B cell (primary cell): ENCODE measurements around the gene SH3BP2. TPM values are rescaled to one million over a fixed set of nuclear protein-coding genes. Genes with fewer than 3 reads are reported as not detected.

Source experiments
- ATAC-seq: fragments of 200-7000 bp; cut with Tn5 transposase; one replicate; pipeline ENCODE4 v1.10.0; 2021; ENCODE audit warnings: low read depth, mild to moderate bottlenecking, moderate number of reproducible peaks, moderate library complexity
- CTCF ChIA-PET: fragments of 350-600 bp; sonication (Branson Sonifier 250); formaldehyde crosslinking; loops from one replicate; lab custom pipeline; 2021; ENCODE audit warnings: antibody characterized with exemption, inconsistent platforms; lab: Charles Lee
- POLR2A ChIA-PET: fragments of 350-600 bp; sonication (Branson Sonifier 250); formaldehyde crosslinking; loops from one replicate; lab custom pipeline; 2021; ENCODE audit warnings: antibody characterized with exemption; lab: Charles Lee
- DNase-seq: peaks from one replicate; pipeline ENCODE4 v3.0.0; 2013
- H2AFZ ChIP-seq: 2 replicates; pipeline ENCODE4 v1.6.1; 2012; ENCODE audit warnings: mild to moderate bottlenecking, low read depth, low read length; ENCODE audit not compliant: insufficient read depth, poor library complexity, severe bottlenecking
- H3K27ac ChIP-seq, 2 donors: 1 replicate in 1 of 2; 2 replicates in 1 of 2; pipeline ENCODE4 v1.5.1; 2012 to 2013; ENCODE audit warnings: low read length in 2 of 2, mild to moderate bottlenecking in 2 of 2, moderate library complexity in 1 of 2
- H3K27me3 ChIP-seq, 4 experiments: fragments of 200-600 bp in 1 of 4; sonication (generic) in 1 of 4; replicated peaks in 1 of 4; 1 replicate in 2 of 4; 2 replicates in 2 of 4; pipeline versions ENCODE4 v1.6.1 to v1.7.0; 2013 to 2016; ENCODE audit warnings: low read length in 3 of 4, mild to moderate bottlenecking in 2 of 4, mixed read lengths in 1 of 4, moderate library complexity in 1 of 4; ENCODE audit not compliant: insufficient read depth in 4 of 4, control insufficient read depth in 3 of 4; ENCODE audit errors: control extremely low read depth in 1 of 4
- H3K36me3 ChIP-seq, 2 experiments: replicated peaks in 1 of 2; 1 replicate in 1 of 2; 2 replicates in 1 of 2; pipeline versions ENCODE4 v1.6.1 to v1.7.1; 2013; ENCODE audit warnings: low read length in 1 of 2; ENCODE audit not compliant: insufficient read depth in 2 of 2, control insufficient read depth in 1 of 2; ENCODE audit errors: control extremely low read depth in 1 of 2, extremely low read depth in 1 of 2
- H3K4me1 ChIP-seq, 2 donors: fragments of 200-600 bp in 1 of 2; sonication (generic) in 1 of 2; 1 replicate in 1 of 2; 2 replicates in 1 of 2; pipeline versions ENCODE4 v1.5.1 to v1.6.1; 2013 to 2017; ENCODE audit warnings: low read length in 2 of 2; ENCODE audit not compliant: control insufficient read depth in 2 of 2, insufficient read depth in 2 of 2
- H3K4me2 ChIP-seq: replicated peaks from 2 replicates; pipeline ENCODE3; 2012; ENCODE audit warnings: mild to moderate bottlenecking, low read depth, low read length; ENCODE audit not compliant: poor library complexity, severe bottlenecking
- H3K4me3 ChIP-seq, 5 experiments: fragments of 200-600 bp in 1 of 5; sonication (generic) in 1 of 5; 1 replicate in 3 of 5; 2 replicates in 2 of 5; pipeline versions ENCODE4 v1.5.1 to v1.7.0; 2011 to 2016; ENCODE audit warnings: low read length in 4 of 5, mild to moderate bottlenecking in 4 of 5, low read depth in 2 of 5, control low read depth in 1 of 5, moderate library complexity in 1 of 5; ENCODE audit not compliant: insufficient read depth in 1 of 5; ENCODE audit errors: control extremely low read depth in 1 of 5, extremely low read depth in 1 of 5
- H3K79me2 ChIP-seq: fragments of 200-600 bp; sonication (generic); one replicate; pipeline ENCODE4 v1.6.0; 2016; ENCODE audit warnings: low read length; ENCODE audit not compliant: control insufficient read depth, insufficient read depth
- H3K9ac ChIP-seq: fragments of 200-600 bp; sonication (generic); 2 replicates; pipeline ENCODE4 v1.6.1; 2017; ENCODE audit warnings: mild to moderate bottlenecking, low read length, moderate library complexity
- H3K9me3 ChIP-seq, 3 donors: one replicate each; pipeline versions ENCODE4 v1.6.1 to v1.7.1; 2013; ENCODE audit warnings: low read length in 2 of 3; ENCODE audit not compliant: control insufficient read depth in 2 of 3, insufficient read depth in 1 of 3; ENCODE audit errors: control extremely low read depth in 1 of 3
- H4K20me1 ChIP-seq: 2 replicates; pipeline ENCODE4 v1.6.0; 2012; ENCODE audit warnings: mild to moderate bottlenecking, low read length; ENCODE audit not compliant: insufficient read depth, control insufficient read depth, poor library complexity, severe bottlenecking
- H3K27ac Mint-ChIP-seq: one replicate; pipeline ENCODE4 v1.8.0; 2021; ENCODE audit warnings: mixed read lengths
- H3K27me3 Mint-ChIP-seq: one replicate; pipeline ENCODE4 v1.8.0; 2021; ENCODE audit warnings: mixed read lengths
- H3K4me1 Mint-ChIP-seq: one replicate; pipeline ENCODE4 v1.8.0; 2021; ENCODE audit warnings: mixed read lengths
- H3K4me3 Mint-ChIP-seq: one replicate; pipeline ENCODE4 v1.8.0; 2021; ENCODE audit warnings: mixed read lengths
- H3K9me3 Mint-ChIP-seq: one replicate; pipeline ENCODE4 v1.8.0; 2022; ENCODE audit warnings: mixed read lengths; ENCODE audit not compliant: insufficient read depth
- CTCF ChIP-seq: fragments of 200-600 bp; IDR thresholded peaks from one replicate; pipeline ENCODE4 v1.8.0; 2022; ENCODE audit warnings: antibody characterized with exemption, mild to moderate bottlenecking
- EZH2 ChIP-seq: IDR thresholded peaks from 2 replicates; pipeline ENCODE4 v1.6.1; 2012; ENCODE audit warnings: borderline replicate concordance, low read depth, mild to moderate bottlenecking, moderate library complexity, low read length; ENCODE audit not compliant: insufficient read depth, poor library complexity, severe bottlenecking
- WGBS: methylation state at CpG from one replicate; pipeline ENCODE4 v1.1.5; 2013; ENCODE audit warnings: missing lambda C conversion rate; ENCODE audit not compliant: insufficient coverage; 5-methylcytosine and 5-hydroxymethylcytosine counted together
- intact Hi-C: fragments of 100-400 bp; cut with micrococcal nuclease; formaldehyde crosslinking; loops from one replicate; pipeline ENCODE4 v1.10.0; 2022
- polyA plus RNA-seq: library from polyadenylated mRNA; depleted of rRNA; stranded (reverse); fragments of >200 nt; gene quantifications from 2 replicates; pipeline ENCODE4 v1.2.3, GENCODE V29; 2012
- total RNA-seq, 2 donors: library from RNA; stranded (reverse); fragments of 120-200 nt in 1 of 2; gene quantifications; 1 replicate in 1 of 2; 2 replicates in 1 of 2; pipeline versions ENCODE4 v1.2.3 to v1.2.4, GENCODE V29; 2013 to 2022

The SH3BP2 gene
- total and polyA plus RNA-seq, 2 donors (not counting 1 experiment from before 2014, with no cell fraction given), result 30.8 to 219 TPM

GRCh38 chr4:2874861-2875260 lies 82.0 kb downstream of the SH3BP2 start:
- ATAC-seq, result no peak
- ChIA-PET POLR2A (interaction anchor here (0.6 kb wide), 1 partner anchor 126 kb away, joined by 6 read pairs; no protein-coding TSS in a partner anchor), CTCF (interaction anchor here (5.0 kb wide), 1 partner anchor 111 kb away, joined by 19 read pairs; no protein-coding TSS in a partner anchor)
- Histone ChIP-seq H3K4me3 (no peak overlapping the region), H3K9ac (no peak overlapping the region), H3K27me3 (no peaks in the 10 kb centered on the region), H3K79me2 (peaks cover 99% of the 10 kb centered on the region), H3K27ac (no peak overlapping the region), H3K36me3 (peaks cover 9 to 50% of the 10 kb centered on the region in 2 experiments), H4K20me1 (peaks cover 97% of the 10 kb centered on the region), H3K4me2 (no peak overlapping the region), H3K9me3 (no peaks in the 10 kb centered on the region), H2AFZ (no peak overlapping the region), H3K4me1 (peaks cover 15 to 19% of the 10 kb centered on the region in 2 donors)
- TF ChIP-seq CTCF, result no peak
- TF ChIP-seq EZH2, result no peak
- no peaks in the 10 kb centered on the region for H3K9me3 Mint-ChIP-seq
- peaks cover 52% of the 10 kb centered on the region for H3K4me1 Mint-ChIP-seq
- intact Hi-C loops, result no loop called here
- no peak for DNase-seq
- H3K27me3 Mint-ChIP-seq, result no peaks in the 10 kb centered on the region
- WGBS, result no CpG with 5 or more reads among the region's 7 CpGs
- no peak overlapping the region for H3K27ac Mint-ChIP-seq
- no peak overlapping the region for H3K4me3 Mint-ChIP-seq

GRCh38 chr4:2875556-2875955 lies 82.7 kb downstream of the SH3BP2 start:
- intact Hi-C loops, result no loop called here
- Histone ChIP-seq H3K9me3 (no peaks in the 10 kb centered on the region), H3K27me3 (no peaks in the 10 kb centered on the region), H3K79me2 (peaks cover 93% of the 10 kb centered on the region), H4K20me1 (peaks cover 95% of the 10 kb centered on the region), H3K4me3 (no peak overlapping the region), H3K4me2 (no peak overlapping the region), H3K9ac (no peak overlapping the region), H3K36me3 (peaks cover 12 to 51% of the 10 kb centered on the region in 2 experiments), H2AFZ (no peak overlapping the region), H3K4me1 (peaks cover 15% of the 10 kb centered on the region in 2 donors), H3K27ac (no peak overlapping the region)
- Mint-ChIP-seq H3K27me3 (no peaks in the 10 kb centered on the region), H3K4me1 (peaks cover 46% of the 10 kb centered on the region), H3K9me3 (no peaks in the 10 kb centered on the region), H3K4me3 (no peak overlapping the region), H3K27ac (no peak overlapping the region)
- no peak for ATAC-seq
- WGBS, result 100% methylated on average over 1 of the region's 3 CpGs
- DNase-seq, result no peak
- ChIA-PET CTCF (interaction anchor here (5.0 kb wide), 1 partner anchor 111 kb away, joined by 19 read pairs; no protein-coding TSS in a partner anchor), POLR2A (interaction anchor here (0.6 kb wide), 1 partner anchor 127 kb away, joined by 6 read pairs; no protein-coding TSS in a partner anchor)
- TF ChIP-seq CTCF (no peak), EZH2 (no peak)
